Stimulated activated CD8-positive, alpha-beta memory T cell treated with anti-CD3 and anti-CD28 coated beads, Interleukin-2, amount 100 ng/mL, for 1 hour (primary cell): ENCODE results near the gene LIFR.

ENCODE experiments used
- DNase-seq, 2 donors: peaks; one replicate each; pipeline ENCODE4 v3.0.0-alpha.2; 2020; ENCODE audit warnings: low read depth in 2 of 2

Gene LIFR

DNA sequence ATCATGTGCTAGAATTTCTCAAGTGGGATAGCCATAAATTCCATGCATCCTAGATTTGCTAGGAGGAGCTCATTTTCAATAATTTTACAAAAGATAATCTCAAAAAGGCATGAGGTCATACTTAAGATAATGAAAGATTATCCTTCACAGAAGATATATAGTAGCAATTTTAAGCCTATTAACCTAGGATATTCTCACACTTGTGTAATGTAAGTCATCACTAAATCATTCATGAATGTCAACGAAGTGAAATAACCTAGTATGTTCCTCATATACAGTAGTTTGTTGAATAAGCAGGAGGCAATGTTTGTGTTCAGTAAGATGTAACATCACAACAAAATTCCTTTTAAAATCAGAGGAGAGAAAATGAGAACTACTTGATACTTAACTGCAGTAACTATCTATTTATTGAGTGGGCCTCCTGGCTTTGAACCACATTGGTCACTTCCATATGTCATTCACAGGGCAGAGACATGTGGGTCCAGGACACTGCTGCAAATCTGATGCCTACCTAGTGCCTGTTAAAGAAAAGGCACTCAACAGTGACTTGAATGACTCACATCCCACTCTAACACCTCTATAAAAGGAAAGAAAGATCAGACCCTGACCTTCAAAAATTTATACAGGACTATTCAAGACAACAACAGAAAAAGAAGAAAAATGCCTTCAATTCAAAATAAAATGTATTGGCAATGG lies 8.2 kb downstream of the LIFR start:
- DNase-seq = no peak

DNA sequence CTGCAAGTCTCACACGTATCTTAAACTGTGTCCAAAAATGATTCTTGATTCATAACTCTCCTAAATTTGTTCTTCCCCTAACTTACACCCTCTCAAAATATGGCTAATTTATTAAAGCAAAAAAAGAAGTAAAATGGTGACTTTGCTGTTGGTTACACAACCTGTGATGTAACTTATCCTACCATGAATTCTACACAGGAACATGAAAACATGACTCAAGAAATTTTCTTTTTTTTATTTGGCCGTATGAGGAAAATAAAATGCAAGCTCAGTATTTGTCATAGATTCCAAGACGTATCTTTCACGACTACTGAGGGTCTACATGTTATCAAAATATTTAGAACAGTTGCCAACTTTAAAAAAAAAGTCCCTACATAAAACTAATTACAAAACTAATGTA lies 9.2 kb downstream of the LIFR start:
- DNase-seq = no peak

DNA sequence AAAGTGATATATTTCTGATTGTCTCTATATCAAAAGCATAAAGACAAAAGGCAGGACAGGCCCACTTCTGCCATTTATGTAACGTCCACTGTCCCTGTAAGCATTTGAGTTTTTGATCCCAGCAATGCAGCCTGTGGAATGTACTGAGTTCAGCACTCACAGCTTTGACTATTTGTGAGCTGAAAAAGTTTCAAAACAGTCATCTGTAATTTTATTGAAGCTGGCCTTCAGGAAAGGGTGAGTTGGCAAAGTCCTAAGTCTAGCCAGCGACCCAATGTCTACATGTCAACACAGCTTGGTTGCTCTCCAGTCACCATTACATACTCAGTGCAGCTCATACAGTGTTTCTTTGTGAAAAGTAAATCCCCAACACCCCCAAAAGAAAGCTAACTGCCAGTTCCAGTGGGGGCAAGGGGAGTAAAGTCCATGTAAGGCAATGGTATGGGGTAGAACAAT lies 9.7 kb downstream of the LIFR start:
- DNase-seq = no peak

DNA sequence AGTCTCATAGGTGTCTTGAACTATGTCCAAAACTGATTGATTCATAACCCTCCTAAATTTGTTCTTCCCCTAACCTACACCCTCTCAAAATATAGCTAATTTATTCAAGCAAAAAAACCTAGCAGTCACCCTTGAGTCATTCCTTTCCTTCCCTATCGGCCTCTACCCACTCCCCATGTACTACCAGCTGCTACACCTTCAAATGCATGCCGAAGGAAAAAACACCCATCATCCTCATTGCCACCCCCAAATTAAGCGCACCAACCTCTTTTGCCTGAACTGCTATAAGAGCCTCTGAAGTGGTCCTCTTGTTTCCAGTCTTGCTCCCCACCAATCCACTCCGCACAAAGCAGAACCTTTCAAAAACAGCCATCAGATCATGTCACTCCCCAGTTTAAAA lies 12.6 kb downstream of the LIFR start:
- DNase-seq = no peak

DNA sequence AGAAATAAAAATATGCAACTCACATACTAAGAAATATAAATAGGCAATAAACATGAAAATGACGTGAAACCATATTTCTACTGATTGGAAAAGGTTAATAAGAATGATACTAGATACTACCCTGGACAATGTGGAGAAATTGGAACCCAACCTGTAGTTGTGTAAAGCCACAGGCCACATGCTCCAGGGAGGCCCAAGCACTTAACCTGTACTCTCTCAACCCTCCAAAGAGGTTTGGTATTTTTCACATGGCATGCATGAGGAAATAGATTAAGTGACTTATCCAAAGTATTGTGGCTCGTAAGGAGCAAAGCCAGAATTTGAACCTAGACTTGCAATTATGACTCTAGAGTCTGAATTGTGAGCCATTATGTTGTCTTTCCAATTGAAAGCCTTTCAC lies 13.4 kb downstream of the LIFR start:
- no peak for DNase-seq

DNA sequence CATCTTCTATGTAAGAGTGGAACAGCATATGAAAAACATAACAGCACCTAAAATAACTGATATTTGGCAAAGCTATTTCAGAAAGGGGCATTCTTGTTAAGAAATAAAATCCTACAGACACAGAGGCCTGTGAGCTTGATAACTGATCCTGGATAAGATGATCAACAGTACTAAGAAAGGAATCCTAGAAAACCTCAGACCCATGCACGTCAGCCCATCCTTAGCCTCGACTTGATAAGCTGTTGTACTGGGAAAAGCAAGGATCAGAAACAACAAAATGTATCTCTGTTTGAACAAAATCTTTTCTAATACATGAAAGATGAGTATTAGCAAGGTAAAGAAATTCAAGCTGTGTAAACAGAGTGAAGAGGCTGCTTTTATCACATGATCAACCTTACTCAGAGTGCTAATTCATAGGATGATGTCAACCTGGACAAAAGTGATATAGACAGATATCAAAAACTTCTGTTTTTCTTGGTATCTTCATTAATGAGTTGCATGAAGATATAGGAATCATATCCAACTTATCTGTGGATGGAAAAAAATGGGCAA lies 15.2 kb downstream of the LIFR start:
- DNase-seq = no peak

DNA sequence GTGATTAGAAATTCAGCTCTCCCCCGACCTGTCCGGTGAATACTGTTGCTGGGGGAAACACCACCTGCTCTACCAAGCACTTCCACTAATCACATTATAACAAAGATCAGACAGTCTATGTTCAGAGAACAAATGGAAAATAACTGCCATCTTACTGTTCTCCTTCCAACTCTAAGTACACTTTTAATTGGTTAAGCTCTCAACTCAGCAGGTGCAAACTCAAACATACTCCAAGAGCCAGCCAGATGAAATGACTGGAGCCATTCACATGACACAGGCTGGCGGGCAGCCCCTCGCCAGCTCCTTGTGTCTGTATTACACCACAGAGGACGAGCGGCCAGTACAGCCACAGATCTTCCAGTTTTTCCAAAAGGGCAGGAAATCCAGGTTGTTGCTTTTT lies 16.1 kb downstream of the LIFR start:
- no peak for DNase-seq

DNA sequence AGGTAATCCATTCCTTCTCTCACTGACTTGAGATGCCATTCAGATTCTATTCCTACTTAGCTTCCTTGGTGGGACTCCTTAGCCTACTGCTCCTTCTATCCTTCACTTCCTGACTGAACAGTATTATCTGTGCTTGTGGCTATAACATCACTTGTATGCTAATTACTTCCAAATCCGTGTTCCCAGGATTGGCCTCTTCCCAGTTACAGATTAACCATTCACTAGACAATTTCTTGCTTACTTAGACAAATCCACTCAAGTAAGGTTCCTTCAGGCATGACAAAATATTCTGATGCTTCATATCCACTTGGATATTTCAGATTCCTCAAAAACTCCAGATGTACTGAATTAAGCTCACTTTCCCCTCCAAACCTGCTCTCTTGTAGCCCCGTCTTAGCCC lies 18.3 kb downstream of the LIFR start:
- DNase-seq = no peak

DNA sequence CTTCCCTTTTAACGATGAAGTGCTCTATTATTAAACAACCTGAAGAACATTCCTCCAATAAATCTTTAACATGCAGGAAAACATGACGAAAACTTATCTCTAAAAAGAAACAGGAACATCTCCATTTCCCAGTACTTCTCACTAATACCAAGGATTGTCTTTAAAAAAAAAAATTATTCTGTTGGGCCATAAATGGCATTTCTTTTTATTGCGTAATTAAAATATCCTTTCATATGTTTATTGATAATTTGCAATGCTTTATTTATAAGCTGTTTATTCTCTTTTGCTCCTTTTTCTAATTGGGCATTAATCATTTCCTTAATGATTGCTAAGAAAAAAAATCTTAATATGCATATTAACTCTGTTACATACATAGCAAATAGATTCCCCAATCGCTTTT lies 18.9 kb downstream of the LIFR start:
- DNase-seq = no peak

DNA sequence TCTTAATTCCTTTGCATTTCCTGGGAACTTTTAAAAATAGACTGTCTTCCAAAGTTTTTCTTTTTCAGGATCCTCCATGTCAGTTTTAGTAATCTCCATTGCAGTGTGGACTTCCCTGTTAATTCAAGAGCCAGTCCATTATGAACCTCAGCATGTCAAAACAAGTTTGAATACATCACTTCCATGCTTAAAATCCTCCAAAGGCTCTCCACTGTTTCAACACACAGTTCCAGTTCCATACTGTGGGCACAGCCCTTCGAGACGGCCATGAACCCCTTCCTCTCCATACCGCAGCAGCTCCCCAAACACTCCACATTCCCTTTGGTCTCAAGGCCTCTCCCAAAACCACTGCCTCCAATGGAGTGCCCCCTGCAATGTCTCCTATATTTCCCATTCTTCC lies 19.5 kb downstream of the LIFR start:
- DNase-seq = no peak

DNA sequence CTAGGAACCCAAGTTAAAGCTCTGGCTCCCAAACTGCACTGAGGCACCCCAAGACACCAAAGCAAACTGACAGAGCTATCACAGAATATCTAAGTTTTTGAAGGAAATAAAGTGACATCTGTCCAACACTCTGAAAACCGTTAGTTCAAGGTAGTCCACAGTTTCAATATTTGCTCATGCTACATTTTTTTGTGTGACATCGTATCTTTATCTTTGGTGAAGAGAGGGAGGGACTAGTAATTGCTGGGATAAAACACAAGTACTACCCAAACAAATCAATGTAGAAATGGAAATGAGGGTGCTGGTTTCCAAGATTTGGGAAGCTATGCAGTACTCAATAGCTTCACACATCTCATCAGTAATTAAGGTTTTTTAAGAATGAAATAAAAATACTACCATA lies 20.6 kb downstream of the LIFR start:
- DNase-seq = no peak

DNA sequence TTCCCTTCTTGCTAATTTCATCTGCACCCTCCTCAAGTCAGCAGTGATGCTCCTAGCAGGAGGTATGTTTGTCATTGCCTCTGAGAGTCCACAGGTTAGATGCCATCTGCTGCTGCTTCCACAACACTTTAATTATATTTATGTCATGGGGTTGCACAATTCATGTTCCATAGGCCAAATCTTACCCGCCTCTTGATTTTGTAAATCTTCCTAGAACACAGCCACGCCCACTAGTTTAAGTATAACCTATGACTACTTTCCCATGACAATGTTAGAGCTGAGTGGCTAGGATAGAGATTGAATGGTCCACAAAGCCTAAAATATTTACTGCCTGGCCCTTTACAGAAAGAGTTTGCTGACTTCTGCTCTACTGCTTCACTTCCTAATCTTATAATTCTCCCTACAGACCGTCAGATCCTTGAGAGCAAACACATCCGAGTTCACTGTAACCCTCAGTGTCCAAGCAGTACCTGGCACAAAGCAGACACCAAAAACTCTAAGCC lies 21.1 kb downstream of the LIFR start:
- no peak for DNase-seq

DNA sequence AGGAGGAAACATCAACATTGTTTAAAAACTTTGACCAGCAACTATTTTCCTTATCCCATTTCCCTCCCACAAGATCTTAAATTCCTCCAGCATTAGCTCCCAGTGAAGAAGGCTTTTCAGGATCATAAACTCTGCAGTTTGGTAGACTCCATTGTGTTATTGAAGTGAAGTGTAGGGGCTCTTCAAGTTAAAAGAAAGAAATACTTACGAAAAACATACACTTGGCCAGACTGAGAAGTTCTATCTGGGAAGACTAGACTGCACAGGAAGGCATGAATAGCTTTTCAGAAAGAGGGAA lies 22.3 kb downstream of the LIFR start:
- no peak for DNase-seq

DNA sequence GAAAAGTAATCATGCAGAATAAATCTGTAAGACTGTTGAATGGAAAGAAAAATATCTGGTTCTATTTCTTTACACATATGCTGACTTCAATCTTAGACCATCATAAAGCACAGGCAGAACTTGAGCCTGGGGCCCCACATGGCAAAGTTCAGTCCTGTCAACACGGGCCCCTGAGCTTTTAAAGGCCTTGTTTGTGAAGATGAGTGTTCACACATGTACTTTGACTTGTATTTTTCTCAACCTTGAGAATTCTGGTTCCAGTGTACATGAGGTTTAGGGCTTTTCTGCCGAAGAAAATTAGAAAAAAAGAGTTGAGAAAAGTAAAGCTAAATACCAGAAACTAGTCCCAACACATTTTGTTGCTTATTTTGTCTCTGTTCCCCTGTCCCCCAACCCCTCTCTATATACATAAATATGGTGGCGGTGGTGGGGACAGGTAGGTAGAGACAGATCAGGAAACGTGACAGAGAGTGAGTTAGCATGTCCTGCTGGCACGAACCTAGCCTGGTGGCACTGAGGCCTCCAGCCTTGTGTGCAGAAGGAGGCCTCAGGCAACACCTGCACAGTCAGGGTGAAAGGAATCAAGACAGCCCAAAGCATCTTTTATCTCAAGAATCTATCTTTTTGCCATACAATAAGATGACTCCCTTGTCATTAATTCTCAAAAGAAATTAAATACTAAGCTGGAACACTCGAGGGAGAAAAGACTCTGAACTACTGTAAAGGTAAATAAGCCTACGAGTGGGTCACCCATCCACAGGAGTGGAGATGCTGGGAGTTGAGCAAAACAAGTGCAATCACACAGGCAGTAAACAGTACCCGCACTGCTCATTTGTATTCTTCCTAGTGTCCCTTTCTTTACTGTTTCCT lies 22.9 kb downstream of the LIFR start:
- no peak for DNase-seq

DNA sequence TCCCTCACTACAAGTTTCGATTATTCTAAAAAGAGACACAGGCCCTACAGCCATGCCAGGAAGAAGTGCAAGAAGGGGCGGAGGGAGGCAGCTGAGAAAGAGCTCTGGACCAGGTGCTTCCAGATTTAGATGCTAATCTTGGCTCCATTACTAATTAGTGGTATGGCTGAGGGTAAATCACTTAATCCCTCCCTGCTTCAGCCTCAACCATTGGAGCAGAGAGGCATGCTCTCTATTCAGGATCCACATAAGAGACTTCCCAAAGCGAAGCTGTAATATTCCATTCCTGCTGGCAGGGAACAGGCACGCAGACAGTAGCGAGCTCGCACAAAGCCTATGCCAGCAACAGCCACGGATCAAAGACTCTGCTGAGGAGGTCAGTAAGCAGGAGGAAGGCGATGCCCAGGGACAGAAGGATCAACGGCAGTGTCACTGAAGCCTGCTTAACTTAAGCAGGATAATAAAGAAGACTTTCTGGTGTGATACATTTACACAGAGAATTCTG lies 24.2 kb downstream of the LIFR start:
- no peak for DNase-seq

DNA sequence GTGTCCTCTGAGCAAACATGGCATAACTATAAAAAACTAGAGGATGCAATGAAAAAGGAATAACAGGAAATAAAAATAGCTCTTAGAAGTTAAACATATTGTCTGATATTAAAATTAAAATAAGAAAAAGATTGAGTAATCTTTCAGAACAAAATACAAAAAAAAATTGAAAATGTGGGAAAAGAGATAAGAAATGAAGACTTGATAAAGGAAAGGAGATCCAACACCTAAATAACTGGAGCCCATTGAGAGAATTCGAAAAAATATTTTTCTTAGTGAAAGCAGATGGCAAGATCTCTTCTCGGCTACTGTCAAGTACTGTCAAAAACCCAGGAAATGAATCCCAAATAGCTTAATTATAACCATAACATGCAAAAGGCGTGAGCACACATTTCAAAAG lies 24.9 kb downstream of the LIFR start:
- DNase-seq = no peak

DNA sequence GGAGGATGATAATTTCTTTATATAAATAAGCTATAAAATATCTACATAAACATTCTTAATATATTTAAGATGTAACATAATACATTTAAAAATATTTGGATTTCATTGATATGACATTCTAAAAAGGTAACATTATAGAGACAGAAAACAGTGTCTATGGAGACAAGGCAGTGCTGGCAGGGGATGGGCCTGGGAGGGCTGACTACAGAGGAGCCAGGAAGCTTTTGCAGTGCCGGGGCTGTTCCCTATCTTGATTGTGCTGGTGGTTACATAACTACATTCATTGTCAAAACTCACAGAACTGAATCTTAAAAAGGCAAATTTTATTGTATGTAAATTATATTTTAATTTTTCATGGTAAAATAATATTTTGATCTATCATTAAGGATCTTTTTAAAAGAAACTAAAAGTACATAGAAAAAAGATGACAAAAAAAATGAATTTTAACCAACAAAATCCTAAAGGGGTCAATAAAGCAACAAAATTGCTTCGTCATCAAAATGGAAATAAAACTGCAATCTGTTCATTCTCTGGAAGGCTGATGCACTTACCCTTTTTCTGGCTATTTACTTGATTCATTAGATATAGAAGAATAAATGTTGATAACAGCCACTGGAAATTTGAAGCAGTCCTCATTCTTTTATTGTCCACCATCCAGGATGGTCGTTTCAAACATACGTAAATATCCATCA lies 26.3 kb downstream of the LIFR start:
- DNase-seq = no peak

DNA sequence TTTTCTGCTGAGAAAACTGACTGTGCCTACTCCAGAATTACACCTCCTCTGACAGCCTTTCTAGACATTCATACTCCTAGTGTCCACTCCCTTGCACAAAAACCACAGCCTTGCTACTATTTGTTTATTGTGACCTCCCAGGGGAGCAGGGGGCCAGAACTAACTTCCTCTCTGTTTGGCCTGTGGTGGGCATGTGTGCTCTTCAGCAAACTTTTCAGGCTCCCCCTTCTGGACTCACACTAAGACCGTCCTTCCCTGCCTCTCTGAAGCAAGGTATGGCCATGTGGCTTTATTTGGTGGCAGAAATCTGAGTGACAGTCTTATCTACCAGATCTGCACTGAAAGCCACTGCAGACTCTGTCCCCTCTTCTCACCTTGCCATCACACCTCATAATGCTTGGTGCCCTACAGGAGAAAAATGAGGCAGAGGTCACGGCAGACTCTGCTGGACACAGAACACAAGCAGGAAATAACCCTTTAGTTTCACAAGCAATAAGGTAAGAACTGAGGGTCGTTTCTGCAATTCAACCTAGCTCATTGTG lies 28.2 kb downstream of the LIFR start:
- DNase-seq = no peak

DNA sequence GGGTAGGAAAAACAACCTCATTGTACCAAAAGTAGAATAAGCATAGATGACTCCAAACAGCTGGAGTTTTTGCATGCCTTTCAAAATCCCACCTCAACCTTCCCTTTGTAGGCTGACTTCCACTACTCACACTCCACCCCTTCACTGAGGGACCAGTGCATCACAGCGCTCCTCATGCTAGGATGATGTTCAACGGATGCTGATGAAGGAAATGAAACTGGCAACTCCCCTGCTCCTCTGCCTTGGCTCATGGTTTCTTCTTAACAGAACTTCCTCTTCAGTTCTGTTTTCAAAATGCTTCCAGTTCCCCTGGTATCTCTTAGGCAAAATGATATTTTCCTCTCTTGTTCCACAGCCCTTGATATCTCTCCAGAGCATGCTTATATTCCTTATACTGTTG lies 29.0 kb downstream of the LIFR start:
- no peak for DNase-seq

DNA sequence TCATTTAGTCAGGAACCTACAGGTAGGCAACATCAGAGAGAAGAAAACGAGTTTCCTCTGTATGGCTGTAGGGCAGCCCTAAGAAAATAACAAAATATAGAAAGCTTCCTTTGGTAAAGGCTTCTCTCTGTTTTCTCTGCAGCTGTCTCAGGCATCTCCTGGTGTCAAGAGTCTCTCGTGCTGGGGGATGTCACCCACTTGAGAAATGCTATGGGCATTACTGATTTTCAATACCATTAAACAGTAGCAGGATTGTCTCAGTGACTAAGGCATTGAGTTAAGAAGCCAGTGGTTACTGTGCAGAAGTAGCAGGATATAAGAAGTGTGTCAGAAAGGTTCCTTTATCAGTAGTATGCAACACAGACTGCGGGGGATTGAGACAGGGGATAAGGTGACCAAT lies 32.4 kb downstream of the LIFR start:
- DNase-seq = no peak

DNA sequence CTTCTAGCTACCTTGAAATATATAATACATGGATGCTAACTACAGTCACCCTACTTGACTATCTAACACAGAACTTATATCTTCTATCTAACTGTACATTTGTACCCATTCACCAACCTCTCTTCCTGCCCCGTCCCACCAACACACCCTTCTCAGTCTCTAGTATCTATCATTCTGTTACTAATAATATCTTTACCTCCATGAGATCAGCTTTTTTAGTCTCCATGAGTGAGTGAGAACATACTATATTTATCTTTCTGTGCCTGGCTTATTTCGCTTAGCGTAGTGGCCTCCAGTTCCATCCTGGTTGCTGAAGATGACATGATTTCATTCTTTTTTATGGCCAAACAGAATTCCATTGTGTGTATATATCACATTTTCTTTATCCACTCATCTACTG lies 37.0 kb downstream of the LIFR start:
- DNase-seq = no peak

DNA sequence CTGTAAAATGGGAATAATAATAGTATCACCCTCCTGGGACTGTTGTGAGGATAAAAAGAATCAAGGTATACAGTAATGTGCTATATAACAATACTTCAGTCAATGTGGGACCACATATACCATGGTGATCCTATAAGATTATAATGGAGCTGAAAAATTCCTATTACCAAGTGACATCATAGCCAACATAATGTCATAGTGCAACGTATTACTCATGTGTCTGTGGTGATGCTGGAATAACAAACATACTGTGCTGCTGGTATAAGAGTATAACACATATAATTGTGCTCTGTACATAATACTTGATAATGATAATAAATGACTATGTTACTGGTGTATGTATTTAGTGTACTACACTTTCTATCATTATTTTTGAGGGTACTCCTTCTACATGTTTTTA lies 38.1 kb downstream of the LIFR start:
- no peak for DNase-seq
